T-helper 17 cell (primary cell): ENCODE results near the gene SLC9A5. TPM values are rescaled to one million over a fixed set of nuclear protein-coding genes. Genes with fewer than 3 reads are reported as not detected.

Source experiments
- ATAC-seq: fragments of 150-1000 bp; cut with Tn5 transposase; 2 replicates; pipeline ENCODE4 v1.10.0; 2021; ENCODE audit warnings: mild to moderate bottlenecking, moderate library complexity
- DNase-seq, 3 donors: peaks; one replicate each; pipeline versions ENCODE4 v3.0.0 to v3.0.0-alpha.2; 2020 to 2021
- H3K9me3 ChIP-seq: one replicate; pipeline ENCODE4 v1.7.0; 2013; ENCODE audit warnings: low read length, mild to moderate bottlenecking; ENCODE audit not compliant: control insufficient read depth, poor library complexity, severe bottlenecking
- H3K27ac Mint-ChIP-seq: one replicate; pipeline ENCODE4 v1.8.0; 2022; ENCODE audit warnings: mild to moderate bottlenecking, moderate library complexity, mixed read lengths
- H3K27me3 Mint-ChIP-seq: one replicate; pipeline ENCODE4 v1.8.0; 2022; ENCODE audit warnings: mixed read lengths
- H3K36me3 Mint-ChIP-seq: one replicate; pipeline ENCODE4 v1.8.0; 2022; ENCODE audit warnings: low read depth, mixed read lengths
- H3K4me1 Mint-ChIP-seq: one replicate; pipeline ENCODE4 v1.8.0; 2022; ENCODE audit warnings: mild to moderate bottlenecking, mixed read lengths
- H3K4me3 Mint-ChIP-seq: one replicate; pipeline ENCODE4 v1.8.0; 2022; ENCODE audit warnings: mild to moderate bottlenecking, moderate library complexity, mixed read lengths
- total RNA-seq, 4 donors: library from RNA in 2 of 4; stranded (reverse) in 2 of 4; gene quantifications; one replicate each; pipeline ENCODE4 v1.2.3 and lab custom pipeline; 2022 to 2026

SLC9A5 gene
- total RNA-seq, 2 donors from 2014 or later = 1.3 to 1.4 TPM

DNA sequence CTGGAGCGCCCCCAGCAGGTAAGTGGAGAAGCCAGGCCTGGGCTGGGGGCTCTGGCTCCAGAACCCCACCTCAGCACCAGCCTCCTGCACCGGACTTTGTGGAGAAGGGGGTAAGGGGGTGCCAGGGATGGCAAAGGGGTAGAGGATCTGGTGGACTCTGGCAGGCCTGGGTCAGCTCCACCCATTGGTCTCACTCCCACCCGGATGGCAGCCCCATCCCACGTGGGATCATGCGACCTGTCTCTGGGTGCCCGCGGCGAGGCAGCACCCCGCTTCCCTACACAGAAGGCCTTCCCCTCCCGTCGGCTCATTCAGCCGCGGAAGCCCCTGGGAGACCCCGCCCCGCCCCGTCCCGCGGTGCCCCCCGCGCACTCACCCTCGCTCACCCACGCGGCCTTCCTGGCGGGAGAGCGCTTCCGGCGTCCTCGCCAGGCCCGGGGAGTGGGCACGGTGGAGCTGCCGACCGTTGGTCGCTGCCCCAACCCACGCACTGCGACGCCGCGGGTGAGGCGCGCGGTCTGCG lies 30.1 kb downstream of the SLC9A5 start:
- H3K36me3 Mint-ChIP-seq = peaks cover 13% of the 10 kb centered on the region
- peak in 2 of 3 donors; percentile 37 to 43 for DNase-seq
- no peaks in the 10 kb centered on the region for H3K27me3 Mint-ChIP-seq
- peaks cover 22% of the 10 kb centered on the region for H3K4me1 Mint-ChIP-seq
- peak overlapping the region; percentile 84 for H3K4me3 Mint-ChIP-seq
- peak; percentile 68 for ATAC-seq
- H3K27ac Mint-ChIP-seq = peak overlapping the region; percentile 71
- no peaks in the 10 kb centered on the region for H3K9me3 ChIP-seq

DNA sequence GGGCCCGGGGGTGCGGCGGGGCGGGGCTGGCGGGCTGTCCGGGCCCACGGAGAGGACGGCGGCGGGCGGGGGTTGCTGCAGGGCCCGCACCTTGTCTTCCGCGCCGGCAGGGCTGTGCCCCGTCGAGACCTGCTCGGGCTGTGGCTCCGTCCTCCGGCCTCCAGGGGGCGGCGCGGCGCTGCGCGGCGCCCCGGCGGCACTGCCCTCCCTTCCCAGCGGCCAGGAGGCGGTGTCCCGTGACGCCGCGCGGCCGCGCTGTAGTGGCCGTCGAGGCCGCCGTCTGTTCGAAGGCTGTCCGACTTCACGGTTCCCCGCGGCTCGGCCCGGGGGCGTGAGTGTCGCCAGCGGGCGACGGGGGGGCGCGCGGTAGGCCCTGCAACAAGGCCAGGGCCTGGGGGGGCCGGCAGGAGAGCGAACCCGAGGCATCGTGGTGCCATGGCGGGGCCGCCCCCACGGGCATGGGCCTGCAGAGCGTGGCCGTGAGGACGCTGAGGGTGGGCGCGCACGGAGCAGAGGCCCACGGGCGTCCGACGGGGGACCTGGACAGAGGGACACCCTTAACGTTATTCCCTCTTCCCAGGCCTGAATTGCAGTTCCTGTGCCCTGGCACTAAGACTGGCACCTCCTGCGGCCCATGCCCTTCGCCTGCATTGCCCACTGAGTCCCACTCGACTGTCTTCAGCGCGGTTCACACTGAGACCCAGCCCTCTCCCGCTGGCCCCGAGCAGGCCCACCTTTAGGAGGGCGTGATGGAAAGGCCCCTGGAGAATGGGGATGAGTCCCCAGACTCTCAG lies 30.7 kb downstream of the SLC9A5 start, which contains the start of gene PLEKHG4:
TSS of gene PLEKHG4 (plus strand) at position 237 of the 794 bp plus-strand sequence. CDS start at position 750, 513 bp downstream.
- peak within 1 kb of the TSS; percentile 84 for H3K4me3 Mint-ChIP-seq
- ATAC-seq = peak; percentile 98

DNA sequence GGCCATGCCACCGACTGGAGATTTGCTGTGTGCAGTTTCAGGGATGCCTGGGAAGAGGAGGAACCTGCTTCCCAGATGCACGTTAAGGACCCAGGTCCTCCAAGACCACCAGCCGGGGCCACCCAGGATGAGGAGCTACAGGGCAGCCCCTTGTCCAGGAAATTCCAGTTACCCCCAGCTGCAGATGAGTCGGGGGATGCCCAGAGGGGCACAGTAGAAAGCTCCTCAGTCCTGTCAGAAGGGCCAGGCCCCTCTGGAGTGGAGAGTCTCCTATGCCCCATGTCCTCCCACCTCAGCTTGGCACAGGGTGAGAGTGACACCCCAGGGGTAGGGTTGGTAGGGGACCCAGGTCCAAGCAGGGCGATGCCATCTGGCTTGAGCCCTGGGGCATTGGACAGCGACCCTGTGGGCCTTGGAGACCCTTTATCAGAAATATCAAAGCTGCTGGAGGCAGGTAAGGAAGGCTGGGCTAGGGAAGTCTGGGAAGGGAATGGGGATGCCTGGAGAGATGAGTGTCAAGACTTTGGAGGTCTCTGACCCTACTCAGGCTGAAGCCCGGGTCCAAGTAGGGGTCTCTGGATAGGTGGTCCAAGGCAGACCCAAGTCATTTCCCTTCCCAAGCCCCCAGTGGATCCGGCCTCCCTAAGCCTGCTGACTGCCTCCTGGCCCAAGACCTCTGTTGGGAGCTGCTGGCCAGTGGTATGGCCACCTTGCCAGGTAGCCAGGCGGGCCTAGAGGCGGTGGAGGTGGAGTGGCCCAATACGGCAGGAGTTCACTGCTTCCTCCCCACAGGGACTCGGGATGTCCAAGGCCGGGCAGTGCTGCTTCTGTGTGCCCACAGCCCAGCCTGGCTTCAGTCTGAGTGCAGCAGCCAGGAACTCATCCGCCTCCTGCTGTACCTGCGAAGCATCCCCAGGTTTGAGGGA lies 31.6 kb downstream of the SLC9A5 start:
- H3K4me3 Mint-ChIP-seq = no peak overlapping the region
- H3K27me3 Mint-ChIP-seq = no peaks in the 10 kb centered on the region
- ATAC-seq (no peak), DNase-seq (no peak)
- H3K9me3 ChIP-seq = no peaks in the 10 kb centered on the region
- no peak overlapping the region for H3K27ac Mint-ChIP-seq
- H3K36me3 Mint-ChIP-seq = peaks cover 14% of the 10 kb centered on the region
- H3K4me1 Mint-ChIP-seq = peaks cover 23% of the 10 kb centered on the region

More for the DNA sequence above, 30.7 kb downstream of the SLC9A5 start, which contains the start of gene PLEKHG4:
- Mint-ChIP-seq H3K27me3 (no peaks in the 10 kb centered on the region), H3K4me1 (peaks cover 23% of the 10 kb centered on the region), H3K27ac (peak within 1 kb of the TSS; percentile 71), H3K36me3 (peaks cover 14% of the 10 kb centered on the region)
- no peaks in the 10 kb centered on the region for H3K9me3 ChIP-seq
- peak; percentile 72 to 75 (median 73) for DNase-seq

DNA sequence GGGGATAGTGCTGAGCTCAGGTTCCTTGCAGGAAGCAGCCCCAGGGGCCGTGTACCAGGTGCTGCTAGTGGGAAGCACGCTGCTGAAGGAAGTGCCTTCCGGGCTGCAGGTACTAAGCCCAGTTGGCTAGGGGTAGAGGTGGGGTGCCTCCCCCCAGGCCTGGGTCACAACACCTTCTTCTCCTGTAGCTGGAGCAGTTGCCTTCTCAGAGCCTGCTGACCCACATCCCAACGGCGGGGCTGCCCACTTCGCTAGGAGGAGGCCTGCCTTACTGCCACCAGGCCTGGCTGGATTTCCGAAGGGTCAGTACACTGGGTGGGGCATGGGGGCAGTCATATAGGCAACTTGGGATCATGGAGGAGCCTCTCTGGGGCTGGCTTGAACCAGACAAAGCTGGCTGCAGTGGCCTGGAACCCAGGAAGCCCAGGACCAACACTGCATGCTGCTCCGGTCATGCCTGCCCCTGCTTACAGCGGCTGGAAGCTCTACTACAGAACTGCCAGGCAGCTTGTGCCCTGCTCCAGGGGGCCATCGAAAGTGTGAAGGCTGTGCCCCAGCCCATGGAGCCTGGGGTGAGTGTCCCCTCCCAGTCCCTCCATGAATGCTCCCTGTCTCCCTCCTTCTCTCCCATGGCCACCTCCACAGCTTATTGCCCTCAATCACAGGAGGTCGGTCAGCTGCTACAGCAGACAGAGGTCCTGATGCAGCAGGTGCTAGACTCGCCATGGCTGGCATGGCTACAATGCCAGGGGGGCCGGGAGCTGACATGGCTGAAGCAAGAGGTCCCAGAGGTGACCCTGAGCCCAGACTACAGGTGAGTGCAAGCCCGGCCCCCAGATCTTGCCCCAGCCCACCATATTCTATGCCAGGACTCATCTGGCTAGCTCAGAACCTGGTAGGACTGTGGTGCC lies 33.0 kb downstream of the SLC9A5 start:
- Mint-ChIP-seq H3K27me3 (no peaks in the 10 kb centered on the region), H3K4me3 (peak overlapping the region; percentile 25), H3K27ac (no peak overlapping the region), H3K4me1 (peaks cover 18% of the 10 kb centered on the region), H3K36me3 (peaks cover 11% of the 10 kb centered on the region)
- H3K9me3 ChIP-seq = no peaks in the 10 kb centered on the region
- no peak for ATAC-seq
- no peak for DNase-seq

DNA sequence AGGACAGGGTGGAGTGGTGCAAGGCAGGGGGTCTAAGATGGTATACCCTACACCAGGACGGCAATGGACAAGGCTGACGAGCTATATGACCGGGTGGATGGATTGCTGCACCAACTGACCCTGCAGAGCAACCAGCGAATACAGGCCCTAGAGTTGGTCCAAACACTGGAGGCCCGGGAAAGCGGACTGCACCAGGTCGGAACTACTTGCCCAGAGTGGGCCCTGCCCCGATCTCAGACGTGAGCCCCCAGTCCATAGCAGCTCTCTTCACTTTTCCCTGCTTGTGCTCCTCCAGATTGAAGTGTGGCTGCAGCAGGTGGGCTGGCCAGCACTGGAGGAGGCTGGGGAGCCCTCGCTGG lies 33.6 kb downstream of the SLC9A5 start:
- Mint-ChIP-seq H3K4me1 (peaks cover 18% of the 10 kb centered on the region), H3K4me3 (no peak overlapping the region), H3K27ac (no peak overlapping the region), H3K36me3 (peaks cover 11% of the 10 kb centered on the region), H3K27me3 (no peaks in the 10 kb centered on the region)
- H3K9me3 ChIP-seq = no peaks in the 10 kb centered on the region
- DNase-seq (no peak), ATAC-seq (no peak)

DNA sequence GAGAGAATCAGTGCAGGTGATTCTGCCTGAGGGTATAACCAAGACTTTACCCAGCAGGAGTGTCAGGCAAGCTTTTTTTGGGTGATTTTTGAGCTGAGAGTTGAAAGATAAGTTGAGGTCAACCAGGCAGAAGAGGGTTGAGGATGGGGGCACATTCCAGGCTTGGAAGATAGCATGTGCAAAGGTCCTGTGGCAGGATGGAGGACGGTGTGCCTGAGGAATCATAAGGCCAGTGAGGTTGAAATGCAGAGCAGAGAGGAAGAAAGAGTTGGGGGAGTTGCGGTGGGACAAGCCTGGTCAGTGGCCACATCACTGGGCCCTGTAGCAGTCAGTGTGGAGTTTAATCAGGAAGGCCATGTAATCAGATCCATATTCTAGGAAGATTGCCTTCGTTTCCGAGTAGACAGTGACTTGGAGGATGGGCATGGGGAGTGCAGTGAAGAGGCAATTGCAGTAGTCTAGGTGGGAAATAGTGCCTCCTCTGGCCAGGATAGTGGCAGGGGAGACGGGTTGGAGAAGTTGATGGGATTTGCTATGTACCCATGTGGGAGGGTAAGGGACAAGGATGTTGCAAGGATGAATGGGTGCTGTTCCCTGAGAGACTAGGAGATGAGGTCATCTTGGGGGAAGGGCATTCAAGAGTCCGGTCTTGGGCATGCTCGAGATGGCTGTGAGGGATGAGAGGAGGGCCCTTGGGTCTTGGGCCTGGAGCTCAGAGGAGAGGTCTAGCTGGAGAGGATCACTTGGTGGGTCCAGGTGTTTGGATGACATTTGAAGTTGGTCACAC lies 34.5 kb downstream of the SLC9A5 start:
- Mint-ChIP-seq H3K27me3 (no peaks in the 10 kb centered on the region), H3K27ac (no peak overlapping the region), H3K4me1 (peaks cover 16% of the 10 kb centered on the region), H3K36me3 (peaks cover 11% of the 10 kb centered on the region), H3K4me3 (no peak overlapping the region)
- ATAC-seq = no peak
- no peak for DNase-seq
- H3K9me3 ChIP-seq = no peaks in the 10 kb centered on the region

DNA sequence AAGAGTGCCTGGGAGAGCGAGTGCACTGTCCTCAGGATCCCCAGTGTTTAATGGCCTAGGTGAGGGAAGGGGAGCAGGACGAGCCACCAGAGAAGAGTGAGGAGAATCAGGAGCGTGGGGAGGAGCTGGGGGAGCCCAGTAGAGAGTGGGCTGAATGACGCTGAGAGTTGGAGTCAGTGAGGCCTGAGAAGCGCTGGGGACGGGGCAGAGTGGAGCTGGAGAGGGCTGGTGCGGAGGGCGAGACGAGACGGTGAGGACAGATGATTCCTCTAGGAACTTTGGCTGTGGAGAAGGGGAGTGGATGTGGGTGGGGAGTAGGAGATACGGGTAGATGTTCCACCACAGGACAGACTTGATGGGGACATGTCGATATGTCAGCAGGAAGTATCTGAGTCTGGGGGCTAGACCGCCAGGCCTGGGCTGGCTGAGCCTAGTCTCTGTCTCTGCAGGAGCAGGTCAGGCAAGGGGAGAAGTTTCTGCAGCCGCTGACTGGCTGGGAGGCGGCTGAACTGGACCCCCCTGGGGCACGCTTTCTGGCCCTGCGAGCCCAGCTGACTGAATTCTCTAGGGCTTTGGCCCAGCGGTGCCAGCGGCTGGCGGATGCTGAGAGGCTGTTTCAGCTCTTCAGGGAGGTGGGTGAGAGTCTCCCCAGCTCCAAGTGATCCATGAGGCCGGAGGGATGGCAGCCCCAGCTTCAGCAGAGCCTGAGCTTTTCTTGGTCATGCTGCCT lies 35.2 kb downstream of the SLC9A5 start:
- no peaks in the 10 kb centered on the region for H3K9me3 ChIP-seq
- Mint-ChIP-seq H3K4me3 (no peak overlapping the region), H3K27ac (no peak overlapping the region), H3K27me3 (no peaks in the 10 kb centered on the region), H3K36me3 (peaks cover 11% of the 10 kb centered on the region), H3K4me1 (peaks cover 13% of the 10 kb centered on the region)
- DNase-seq = no peak
- ATAC-seq = no peak

DNA sequence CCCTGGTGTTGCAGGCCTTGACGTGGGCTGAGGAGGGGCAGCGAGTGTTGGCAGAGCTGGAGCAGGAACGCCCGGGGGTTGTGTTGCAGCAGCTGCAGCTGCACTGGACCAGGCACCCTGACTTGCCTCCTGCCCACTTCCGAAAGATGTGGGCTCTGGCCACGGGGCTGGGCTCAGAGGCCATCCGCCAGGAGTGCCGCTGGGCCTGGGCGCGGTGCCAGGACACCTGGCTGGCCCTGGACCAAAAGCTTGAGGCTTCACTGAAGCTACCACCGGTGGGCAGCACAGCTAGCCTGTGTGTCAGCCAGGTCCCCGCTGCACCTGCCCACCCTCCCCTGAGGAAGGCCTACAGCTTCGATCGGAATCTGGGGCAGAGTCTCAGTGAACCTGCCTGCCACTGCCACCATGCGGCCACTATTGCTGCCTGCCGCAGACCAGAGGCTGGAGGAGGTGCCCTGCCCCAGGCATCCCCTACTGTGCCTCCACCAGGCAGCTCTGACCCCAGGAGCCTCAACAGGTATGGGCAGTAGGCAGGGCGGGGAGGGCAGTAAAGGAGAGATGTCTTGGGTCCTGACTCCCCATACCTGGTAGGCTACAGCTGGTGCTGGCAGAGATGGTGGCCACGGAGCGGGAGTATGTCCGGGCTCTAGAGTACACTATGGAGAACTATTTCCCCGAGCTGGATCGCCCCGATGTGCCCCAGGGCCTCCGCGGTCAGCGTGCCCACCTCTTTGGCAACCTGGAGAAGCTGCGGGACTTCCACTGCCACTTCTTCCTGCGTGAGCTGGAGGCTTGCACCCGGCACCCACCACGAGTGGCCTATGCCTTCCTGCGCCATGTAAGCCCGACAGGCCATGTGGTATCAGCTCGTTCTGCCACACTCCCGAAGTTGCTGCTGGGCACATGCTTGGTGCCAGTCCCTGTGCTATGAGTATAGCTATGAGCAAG lies 36.2 kb downstream of the SLC9A5 start:
- Mint-ChIP-seq H3K27me3 (no peaks in the 10 kb centered on the region), H3K27ac (no peak overlapping the region), H3K36me3 (peaks cover 11% of the 10 kb centered on the region), H3K4me1 (peaks cover 15% of the 10 kb centered on the region), H3K4me3 (no peak overlapping the region)
- no peak for DNase-seq
- ATAC-seq = no peak
- no peaks in the 10 kb centered on the region for H3K9me3 ChIP-seq

DNA sequence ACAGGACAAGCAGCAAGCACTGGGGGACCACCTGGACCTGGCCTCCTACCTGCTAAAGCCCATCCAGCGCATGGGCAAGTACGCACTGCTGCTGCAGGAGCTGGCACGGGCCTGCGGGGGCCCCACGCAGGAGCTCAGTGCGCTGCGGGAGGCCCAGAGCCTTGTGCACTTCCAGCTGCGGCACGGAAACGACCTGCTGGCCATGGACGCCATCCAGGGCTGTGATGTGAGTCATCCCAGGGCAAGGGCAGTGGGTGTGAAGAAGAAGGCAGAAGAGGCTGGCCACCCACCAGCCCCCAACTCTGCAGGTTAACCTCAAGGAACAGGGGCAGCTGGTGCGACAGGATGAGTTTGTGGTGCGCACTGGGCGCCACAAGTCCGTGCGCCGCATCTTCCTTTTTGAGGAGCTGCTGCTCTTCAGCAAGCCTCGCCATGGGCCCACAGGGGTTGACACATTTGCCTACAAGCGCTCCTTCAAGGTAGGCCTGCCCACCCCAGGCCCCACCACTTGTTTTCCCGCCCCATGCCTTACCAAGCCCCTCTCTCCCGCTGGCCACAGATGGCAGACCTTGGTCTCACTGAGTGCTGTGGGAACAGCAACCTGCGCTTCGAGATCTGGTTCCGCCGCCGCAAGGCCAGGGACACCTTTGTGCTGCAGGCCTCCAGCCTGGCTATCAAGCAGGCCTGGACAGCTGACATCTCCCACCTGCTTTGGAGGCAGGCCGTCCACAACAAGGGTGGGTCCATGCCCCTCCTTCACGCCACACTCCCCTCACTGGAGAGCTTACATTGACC lies 37.9 kb downstream of the SLC9A5 start:
- peaks cover 11% of the 10 kb centered on the region for H3K36me3 Mint-ChIP-seq
- no peak for ATAC-seq
- no peak for DNase-seq
- H3K27me3 Mint-ChIP-seq = no peaks in the 10 kb centered on the region
- H3K4me1 Mint-ChIP-seq = peaks cover 12% of the 10 kb centered on the region
- no peaks in the 10 kb centered on the region for H3K9me3 ChIP-seq
- H3K4me3 Mint-ChIP-seq = no peak overlapping the region
- no peak overlapping the region for H3K27ac Mint-ChIP-seq

DNA sequence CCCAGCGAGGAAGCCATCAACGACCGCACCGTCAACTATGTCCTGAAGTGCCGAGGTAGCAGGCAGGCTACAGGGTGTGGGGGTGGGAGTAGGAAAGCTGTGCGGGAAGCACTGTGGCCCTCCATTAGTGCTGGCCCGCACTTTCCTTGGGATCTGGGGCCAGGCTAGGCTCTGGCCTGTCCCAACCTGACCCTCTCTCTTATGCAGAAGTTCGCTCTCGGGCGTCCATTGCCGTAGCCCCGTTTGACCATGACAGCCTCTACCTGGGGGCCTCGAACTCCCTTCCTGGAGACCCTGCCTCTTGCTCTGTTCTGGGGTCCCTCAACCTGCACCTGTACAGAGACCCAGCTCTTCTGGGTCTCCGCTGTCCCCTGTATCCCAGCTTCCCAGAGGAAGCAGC lies 39.2 kb downstream of the SLC9A5 start:
- H3K27me3 Mint-ChIP-seq = no peaks in the 10 kb centered on the region
- ATAC-seq (no peak), DNase-seq (no peak)
- H3K4me3 Mint-ChIP-seq = no peak overlapping the region
- peaks cover 12% of the 10 kb centered on the region for H3K4me1 Mint-ChIP-seq
- peaks cover 9% of the 10 kb centered on the region for H3K36me3 Mint-ChIP-seq
- no peaks in the 10 kb centered on the region for H3K9me3 ChIP-seq
- H3K27ac Mint-ChIP-seq = no peak overlapping the region
